NOMO-1 treated with DMSO at 0.1 percent for 48 hours (cell line): ENCODE measurements around the gene LINGO3.
"Not testable (repeated sequence)": the region's sequence is repeated elsewhere in the genome, so short reads cannot be mapped to it uniquely, and the experiment has no call there.

Experiments used
- DNase-seq: peaks from one replicate; lab custom pipeline; 2025; ENCODE audit not compliant: unreplicated experiment; lab: John Stamatoyannopoulos, UW

Gene LINGO3

GRCh38 chr19:2283835-2284507, 24.0 kb downstream of the LINGO3 start:
- DNase-seq = no peak

- no peak for DNase-seq
Measured at GRCh38 chr19:2282862-2283237, 25.1 kb downstream of the LINGO3 start.

DNA sequence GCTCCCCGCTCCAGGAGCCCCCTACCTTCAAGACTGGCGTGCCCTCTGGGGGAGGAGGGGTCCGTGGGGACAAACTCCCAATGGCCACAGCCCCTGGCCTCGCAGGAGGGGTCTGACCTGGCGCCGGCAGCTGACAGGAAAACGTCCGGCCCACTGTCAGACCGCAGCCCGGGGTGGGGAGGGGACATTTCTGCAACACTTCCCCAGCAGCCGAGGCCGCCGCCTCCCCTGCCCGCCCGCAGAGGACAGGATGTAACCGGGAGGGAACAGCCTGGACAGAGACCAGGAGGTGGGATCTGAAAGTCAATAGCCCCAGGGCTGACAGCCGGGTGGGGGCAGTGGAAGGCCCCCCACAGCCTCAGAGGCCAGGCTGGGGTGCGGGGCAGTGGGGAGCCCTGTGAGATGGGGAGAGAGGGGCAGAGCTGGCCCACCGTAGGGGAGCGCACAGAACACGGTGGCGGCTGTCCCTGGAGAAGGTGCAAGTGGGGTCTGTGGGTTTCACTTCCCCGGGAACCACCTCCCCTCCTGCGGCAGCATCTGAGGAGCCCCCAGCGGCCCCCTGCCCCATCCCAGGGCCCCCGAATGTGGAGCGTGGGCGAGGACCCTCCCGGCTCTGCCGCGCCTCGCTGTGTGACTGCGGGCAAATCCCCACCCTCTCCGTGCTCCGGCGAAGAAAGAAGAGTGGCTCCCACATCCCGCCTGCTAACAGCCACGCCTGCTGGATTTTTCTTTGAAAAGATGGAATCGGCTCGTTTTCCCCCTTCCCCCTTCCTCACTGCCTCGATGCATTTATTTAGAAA, 25.7 kb downstream of the LINGO3 start, which contains the start of gene PEAK3:
PEAK3 (minus strand) TSS at position 114 of the 800 bp plus-strand sequence. CDS start 1,244 bp downstream, outside the sequence.
- peak; percentile 66 for DNase-seq

GRCh38 chr19:2281265-2282061, 26.5 kb downstream of the LINGO3 start:
- DNase-seq = not testable (repeated sequence)

DNA sequence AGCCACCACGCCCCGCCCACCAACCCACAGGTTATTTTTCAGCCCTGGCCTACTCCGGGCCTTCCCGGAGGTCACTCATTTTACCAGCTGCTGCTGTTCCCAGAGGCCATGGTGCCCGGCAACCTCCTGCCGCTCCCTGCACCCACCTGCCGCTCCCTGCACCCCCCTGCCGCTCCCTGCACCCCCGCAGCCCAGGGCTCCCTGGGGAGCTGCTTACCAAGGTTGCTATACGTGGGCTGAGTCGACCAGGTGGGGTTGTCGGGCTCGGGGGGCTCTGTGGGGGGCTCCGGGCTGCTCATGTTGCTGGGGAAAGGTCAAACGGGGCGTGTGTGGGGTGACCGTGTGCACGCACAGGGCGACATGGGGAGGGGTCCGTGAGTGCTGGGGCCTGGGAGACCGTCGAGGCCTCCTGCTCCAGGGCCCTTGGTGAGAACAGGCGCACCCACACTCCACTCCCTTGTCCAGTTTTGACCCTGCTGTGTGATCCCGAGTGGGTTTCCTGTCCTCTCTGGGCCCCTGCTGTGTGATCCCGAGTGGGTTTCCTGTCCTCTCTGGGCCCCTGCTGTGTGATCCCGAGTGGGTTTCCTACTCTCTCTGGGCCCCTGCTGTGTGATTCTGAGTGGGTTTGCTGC, 27.2 kb downstream of the LINGO3 start:
- DNase-seq = no peak

GRCh38 chr19:2278459-2279158, 29.3 kb downstream of the LINGO3 start:
- DNase-seq = no peak

DNA sequence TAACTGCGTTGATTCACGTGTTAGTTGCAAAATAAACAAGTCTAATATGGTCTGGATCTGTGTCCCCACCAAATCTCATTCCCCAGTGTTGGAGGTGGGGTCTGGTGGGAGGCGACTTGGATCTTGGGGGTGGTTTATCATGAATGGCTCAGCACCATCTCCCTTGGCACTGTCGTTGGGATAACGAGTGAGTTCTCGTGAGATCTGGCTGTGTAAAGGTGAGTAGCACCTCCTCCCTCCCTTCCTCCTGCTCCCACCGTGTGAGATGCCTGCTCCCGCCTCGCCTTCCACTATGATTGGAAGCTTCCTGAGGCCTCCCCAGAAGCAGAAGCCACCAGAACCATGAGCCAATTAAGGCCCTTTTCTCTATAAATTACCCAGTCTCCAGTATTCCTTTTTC, 30.8 kb downstream of the LINGO3 start:
- DNase-seq = no peak

GRCh38 chr19:2276429-2276986, 31.4 kb downstream of the LINGO3 start:
- DNase-seq = no peak

DNA sequence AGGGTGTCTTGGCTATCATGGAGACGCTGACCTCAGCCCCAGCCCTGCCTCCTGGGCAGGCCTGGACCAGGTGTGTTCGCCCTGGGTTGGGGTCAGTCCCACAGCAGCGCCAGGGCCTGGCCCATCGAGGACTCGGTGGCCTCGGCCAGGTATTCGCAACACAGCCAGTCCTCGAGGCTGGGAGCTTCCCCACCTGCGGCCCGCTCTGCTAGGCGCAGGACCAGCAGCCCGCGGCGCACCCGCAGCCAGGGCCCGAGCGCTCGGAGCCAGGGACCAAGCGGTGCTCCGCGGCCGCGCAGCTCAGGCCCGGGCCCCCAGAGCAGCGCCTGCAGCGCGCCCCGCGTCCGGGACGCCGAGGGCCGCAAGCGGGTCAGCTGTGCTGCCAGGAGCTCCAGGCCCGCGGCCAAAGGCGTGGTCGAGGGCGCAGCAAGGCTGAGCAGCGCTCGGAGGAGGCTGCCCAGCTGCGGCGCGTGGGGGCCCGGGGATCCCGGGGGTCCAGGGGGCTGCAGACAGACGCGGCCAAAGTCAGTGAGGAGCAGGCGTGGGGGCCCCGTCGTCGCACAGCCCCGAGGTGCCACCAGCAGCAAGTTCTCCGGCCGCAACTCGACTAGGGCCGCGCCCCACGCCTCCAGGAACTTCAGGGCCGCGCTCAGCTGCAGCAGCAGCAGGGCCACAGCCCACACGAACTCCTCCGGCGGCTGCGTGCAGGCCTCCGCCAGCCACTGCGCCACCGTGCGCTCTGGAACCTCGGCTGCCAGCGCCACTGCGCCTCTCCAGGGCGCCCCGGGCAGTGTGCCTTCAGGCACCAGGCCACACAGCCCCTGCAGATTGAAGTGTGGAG, 32.1 kb downstream of the LINGO3 start:
- DNase-seq = no peak

DNA sequence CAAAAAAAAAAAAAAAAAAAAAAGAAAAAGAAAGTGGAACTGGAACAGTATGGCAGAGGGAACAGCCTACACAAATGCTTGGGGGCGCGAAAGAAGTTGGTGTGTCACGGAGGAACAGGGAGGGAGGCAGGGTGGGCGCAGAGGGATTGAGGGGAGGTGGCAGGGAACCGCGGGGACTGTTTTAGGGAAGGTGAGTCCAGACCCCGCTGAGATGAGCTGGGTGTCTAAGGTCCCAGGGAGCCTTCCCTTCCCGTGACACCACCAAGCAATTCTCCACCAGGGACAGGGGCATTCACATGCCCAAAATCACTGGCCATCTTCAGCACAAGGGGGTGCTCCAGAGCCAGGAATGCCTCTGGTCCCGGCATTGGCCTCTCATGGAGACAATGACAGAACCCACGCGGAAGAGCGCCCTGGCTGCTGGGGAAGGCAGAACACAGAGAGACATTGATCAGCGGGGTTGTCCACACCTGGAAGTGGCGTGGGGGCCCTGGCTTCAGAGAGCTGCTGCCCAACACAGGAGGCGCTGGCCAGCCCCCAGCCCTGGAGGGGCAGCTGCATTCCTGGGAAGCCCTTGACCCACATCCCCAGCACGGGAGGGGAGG, 32.9 kb downstream of the LINGO3 start:
- peak; percentile 70 for DNase-seq

- DNase-seq = no peak
Measured at GRCh38 chr19:2274185-2274711, 33.7 kb downstream of the LINGO3 start.

DNA sequence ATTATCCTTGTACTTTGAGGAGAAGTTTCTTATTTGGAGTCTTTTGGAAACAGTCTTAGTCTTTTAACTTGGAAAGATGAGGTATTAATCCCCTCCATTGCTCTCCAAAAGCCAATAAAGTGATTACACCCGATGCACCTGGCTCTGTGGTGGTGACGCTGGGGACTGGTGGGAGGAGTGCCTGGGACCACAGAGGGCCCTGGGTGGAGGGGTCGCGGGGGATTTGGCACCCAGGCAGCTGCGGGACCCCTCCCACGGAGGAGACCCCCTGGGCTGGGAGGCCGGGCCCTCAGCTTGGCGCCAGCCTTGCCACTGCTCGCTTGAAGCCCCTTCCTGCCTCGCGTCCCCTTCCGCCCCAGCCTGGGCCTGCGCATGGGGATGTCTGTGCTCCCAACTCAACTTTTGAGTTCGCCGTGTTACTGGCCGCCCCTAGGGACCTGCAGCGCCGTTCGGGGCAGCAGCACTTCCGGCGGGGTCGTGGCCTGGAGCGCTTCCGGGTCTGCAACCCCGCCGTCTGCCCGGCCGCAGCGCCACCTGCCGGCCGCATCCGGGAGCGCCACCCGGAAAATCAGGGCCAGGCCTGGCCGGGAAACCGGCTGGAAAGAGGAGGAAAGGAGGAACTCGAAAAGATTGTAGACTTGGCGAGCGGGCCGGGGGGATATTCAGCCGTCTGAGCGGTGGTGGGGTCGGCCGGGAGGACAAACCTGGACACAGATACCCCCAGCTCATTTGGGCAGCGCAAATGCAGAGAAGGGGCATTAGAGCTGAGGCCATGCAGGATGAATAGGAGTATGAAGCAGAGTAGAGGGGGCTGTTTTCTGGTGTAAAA, 34.4 kb downstream of the LINGO3 start:
- peak; percentile 77 for DNase-seq

DNA sequence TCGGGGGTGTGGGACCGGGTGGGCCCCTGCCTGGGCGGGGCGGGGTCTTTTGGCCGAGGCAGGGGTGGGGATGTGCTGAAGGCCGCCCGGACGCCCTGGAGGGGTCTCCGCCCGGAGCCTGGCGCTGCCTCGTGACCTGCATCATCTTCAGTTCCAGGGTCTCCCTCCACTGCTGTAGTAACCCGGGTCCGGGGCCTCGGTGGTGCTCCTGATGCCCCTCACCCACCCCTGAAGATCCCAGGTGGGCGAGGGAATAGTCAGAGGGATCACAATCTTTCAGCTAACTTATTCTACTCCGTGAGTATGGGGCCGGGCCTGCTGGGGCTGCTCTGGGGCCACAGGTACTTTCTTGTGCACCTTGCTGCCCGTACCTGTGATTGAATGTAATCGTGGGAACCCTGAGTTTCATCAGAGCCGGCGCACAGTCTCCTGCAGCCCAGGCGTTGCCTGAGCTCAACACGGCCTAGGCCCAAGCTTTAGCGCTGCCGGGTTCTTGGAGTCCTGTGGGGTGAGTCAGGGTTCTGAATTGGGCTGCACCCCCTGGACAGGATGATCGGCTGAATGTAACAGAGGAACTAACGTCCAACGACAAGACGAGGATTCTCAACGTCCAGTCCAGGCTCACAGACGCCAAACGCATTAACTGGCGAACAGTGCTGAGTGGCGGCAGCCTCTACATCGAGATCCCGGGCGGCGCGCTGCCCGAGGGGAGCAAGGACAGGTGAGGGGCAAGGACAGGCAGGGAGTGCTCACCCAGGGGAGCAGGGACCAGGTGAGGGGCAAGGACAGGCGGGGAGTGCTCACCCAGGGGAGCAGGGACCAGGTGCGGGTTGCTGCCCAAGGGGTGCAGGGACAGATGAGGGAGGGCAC, 36.5 kb downstream of the LINGO3 start:
- peak; percentile 27 for DNase-seq

- DNase-seq = peak; percentile 98
Measured at GRCh38 chr19:2270423-2271233, 37.3 kb downstream of the LINGO3 start.

DNA sequence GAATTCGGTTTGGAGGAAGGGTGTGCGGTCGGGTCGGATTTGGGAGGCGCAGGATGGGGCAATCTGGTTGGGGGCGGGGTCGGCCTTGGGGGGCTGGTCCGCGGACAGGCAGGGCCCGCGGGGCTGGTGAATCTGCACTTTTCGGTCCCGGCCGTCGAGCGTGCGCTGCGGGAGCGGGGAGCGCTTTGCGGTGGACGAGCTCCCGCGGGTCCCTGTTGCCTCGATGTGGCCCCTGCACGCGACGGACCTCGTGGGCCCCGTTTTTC, 37.9 kb downstream of the LINGO3 start:
- DNase-seq = no peak
